Activated T-cell treated with anti-CD3 and anti-CD28 coated beads, Interleukin-2, amount 50 U/mL, for 1 hour (primary cell): ENCODE results near the gene CHCHD6.

Experiments
- DNase-seq: peaks from one replicate; pipeline ENCODE4 v3.0.0-alpha.2; 2020

The CHCHD6 gene

GRCh38 chr3:126983653-126984390 is 279.8 kb downstream of the CHCHD6 start:
- peak; percentile 54 for DNase-seq

- DNase-seq: no peak
These were observed 280.5 kb downstream of the CHCHD6 start for GRCh38 chr3:126984391-126985131.

GRCh38 chr3:126985132-126985985 is 281.3 kb downstream of the CHCHD6 start:
- DNase-seq: no peak

DNA sequence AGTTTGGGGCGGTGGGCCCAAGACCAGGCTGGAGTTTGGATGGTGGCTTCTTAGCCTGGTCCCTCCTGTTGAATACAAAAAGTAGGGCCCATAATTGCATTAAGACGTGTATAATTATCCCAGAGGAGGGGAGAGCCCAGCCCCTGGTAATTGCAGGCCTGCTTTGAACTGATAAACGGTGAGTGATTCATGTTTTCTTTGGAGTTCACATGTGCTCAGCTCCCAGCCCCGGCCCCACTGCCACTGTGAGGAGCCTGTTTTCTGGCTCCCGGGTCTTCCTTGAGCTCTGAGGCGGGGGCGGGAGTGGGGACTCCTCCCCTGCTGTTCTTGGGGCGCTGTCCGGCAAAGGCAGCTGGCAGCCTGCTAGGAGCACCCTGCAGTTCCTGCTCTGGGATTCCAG is 282.0 kb downstream of the CHCHD6 start:
- DNase-seq: no peak

DNA sequence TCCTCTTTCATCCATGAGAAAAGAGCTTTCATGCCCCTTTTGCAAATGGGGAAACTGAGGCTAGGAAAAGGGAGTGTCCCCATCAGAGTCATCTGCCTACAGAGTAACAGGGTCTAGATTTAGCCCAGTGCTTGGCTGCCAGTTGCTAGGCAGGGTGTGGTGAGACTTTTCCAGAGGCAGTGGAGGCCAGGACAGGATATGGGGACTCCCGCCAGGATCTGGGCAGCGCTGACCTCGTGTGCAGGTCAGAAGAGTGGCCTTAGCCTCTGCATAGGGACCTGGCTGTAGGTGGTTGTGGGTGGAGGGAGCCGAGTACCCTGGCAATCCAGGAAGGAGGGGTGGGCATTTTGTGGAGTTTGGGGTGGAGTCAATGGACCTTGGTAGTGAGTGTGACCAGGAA is 283.1 kb downstream of the CHCHD6 start:
- DNase-seq: no peak

DNA sequence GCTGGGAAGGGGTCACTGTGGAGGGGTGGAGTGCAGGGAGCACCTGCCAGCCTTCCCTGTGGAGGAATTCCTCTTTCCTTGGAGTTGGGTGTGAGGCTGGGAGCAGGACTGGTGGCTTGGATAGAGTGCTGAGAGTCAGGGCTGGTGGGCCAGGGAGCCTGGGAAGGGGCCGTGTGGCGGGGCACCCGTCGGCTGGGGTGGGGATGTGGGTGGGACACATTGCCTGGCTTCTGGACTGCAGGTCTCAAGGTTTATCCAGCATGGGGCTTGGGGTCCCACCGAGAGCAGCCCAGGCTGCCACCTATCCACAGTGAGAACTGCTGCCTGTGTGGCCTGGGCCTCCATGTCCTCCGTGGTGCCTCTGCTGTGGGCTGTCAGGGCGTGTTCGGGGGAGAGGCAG is 283.6 kb downstream of the CHCHD6 start:
- DNase-seq: no peak

DNA sequence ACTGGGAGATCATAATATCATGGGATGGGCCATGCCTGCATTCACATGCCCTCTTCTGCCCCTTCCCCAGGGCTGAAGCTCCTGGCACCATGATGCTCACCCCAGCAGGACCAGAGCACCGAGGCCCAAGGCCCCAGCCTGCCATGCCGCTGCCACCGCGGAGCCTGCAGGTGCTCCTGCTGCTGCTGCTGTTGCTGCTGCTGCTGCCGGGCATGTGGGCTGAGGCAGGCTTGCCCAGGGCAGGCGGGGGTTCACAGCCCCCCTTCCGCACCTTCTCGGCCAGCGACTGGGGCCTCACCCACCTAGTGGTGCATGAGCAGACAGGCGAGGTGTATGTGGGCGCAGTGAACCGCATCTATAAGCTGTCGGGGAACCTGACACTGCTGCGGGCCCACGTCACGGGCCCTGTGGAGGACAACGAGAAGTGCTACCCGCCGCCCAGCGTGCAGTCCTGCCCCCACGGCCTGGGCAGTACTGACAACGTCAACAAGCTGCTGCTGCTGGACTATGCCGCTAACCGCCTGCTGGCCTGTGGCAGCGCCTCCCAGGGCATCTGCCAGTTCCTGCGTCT is 284.5 kb downstream of the CHCHD6 start:
- no peak for DNase-seq

- no peak for DNase-seq
These were observed 285.4 kb downstream of the CHCHD6 start for GRCh38 chr3:126989316-126990023.

DNA sequence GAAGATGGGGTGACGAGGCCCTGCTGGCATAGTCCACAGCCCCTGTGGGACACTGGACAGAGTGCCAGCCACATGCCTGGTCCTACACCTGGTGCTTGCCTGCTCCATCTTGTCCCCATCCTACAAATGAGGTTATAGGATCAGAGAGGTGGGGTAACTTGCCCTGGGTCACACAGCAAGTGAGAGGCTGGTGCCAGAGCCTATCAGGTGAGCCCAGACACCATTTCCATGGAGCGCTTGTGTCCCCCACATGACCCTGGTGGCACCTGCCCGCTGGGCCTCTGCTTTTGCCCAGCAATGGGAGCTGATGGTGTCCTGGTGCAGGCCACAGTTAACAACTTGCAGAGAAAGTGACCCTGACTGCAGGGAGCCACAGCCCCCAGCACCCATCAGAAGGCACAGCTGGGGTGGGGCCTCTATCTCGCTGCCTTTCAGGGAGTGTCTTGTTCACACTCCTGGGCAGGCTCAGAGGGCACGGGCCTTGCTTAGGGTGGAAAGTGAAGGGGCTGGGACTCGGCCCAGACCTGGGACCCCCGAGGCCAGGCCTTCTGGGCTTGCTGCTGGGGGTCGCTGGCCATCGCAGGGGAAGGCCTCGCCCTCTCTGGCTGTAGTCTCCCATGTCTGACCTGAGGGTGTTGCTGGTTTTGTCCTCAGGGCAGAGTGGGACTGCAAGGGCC is 286.1 kb downstream of the CHCHD6 start:
- no peak for DNase-seq

DNA sequence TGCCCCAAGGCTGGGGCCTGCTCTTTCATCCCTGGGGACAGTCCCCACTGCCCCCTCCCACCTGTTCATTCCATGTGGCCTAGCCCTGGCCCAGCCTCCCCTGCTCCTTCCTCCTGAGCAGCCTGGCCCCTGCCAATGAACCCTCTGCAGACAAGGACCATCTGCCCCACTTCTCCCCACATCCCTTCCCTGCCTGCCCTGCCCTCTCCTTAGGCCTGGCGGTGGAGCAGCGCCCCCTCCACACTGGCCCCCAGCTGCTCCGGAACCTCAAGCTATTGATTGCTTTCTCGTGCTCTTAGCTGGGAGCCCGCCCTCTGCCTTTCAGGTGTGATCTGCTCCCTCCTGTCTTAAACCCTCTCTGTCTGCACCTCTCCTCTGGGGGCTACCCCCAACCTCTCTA is 286.9 kb downstream of the CHCHD6 start:
- no peak for DNase-seq

GRCh38 chr3:126991366-126992200 is 287.5 kb downstream of the CHCHD6 start:
- no peak for DNase-seq

- no peak for DNase-seq
These were observed 288.2 kb downstream of the CHCHD6 start for GRCh38 chr3:126992216-126992615.

- no peak for DNase-seq
These were observed 288.7 kb downstream of the CHCHD6 start for GRCh38 chr3:126992776-126993175.

- DNase-seq: no peak
These were observed 289.4 kb downstream of the CHCHD6 start for GRCh38 chr3:126993436-126993835.

GRCh38 chr3:126994661-126995245 is 290.7 kb downstream of the CHCHD6 start:
- DNase-seq: no peak

GRCh38 chr3:126995254-126995780 is 291.3 kb downstream of the CHCHD6 start:
- no peak for DNase-seq

- DNase-seq: no peak
These were observed 292.0 kb downstream of the CHCHD6 start for GRCh38 chr3:126995926-126996512.

- no peak for DNase-seq
These were observed 292.9 kb downstream of the CHCHD6 start for GRCh38 chr3:126996905-126997304.

GRCh38 chr3:126997455-126998038 is 293.5 kb downstream of the CHCHD6 start:
- DNase-seq: no peak
